ENCODE measurements around the gene NRTN.
"Not testable (repeated sequence)": the region's sequence is repeated elsewhere in the genome, so short reads cannot be mapped to it uniquely, and the experiment has no call there.

The NRTN gene

DNA sequence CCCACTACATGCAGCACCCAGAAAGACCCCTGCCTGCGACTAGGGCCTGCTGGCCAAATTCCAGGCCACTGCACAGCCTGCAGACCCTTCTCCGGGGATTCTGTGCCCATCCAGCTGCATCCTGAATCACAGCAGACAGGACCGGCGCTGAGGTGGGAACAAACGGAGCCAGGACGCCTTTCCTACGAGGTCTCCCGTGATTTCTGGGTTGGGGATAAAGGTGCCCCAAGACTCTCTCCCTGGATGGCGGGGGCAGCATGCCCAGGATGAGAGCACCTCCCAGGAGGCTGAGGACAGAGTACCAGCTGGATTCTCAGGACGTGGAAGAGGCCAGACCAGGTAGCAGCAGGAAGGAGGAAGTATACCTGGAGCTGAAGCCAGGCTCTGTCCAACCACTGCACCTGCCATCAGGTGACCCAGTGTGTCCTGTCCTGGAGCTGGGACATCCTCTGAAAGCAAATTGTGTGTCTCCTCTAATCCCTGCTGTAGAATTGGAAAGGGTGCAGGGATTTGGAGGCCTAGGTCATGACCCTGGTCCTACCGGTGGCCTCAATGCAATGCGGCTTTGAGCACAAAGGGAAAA is 68.8 kb downstream of the NRTN start:
- no peak for DNase-seq

GRCh38 chr19:5874496-5874895 is 69.6 kb downstream of the NRTN start:
- DNase-seq: not testable (repeated sequence)

DNA sequence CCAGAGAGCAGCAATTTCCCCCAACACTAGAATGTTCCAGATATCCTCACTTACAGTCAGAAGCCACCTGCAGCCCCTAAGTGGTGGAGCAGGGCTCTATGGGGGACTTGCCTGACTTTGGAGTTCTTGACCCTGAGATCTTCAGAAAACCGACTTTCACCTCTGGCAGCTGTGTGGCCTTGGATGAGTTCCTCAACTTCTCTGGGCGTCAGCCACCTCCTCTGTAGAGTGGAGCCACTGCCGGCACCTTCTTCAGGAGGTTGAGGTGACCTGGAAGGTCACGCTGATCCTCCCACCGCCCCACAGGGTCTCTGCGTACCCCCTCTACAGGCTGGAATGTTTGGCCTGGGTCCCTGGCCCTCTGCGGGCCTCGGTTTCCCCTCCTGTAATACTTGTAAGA is 72.6 kb downstream of the NRTN start:
- DNase-seq: no peak

DNA sequence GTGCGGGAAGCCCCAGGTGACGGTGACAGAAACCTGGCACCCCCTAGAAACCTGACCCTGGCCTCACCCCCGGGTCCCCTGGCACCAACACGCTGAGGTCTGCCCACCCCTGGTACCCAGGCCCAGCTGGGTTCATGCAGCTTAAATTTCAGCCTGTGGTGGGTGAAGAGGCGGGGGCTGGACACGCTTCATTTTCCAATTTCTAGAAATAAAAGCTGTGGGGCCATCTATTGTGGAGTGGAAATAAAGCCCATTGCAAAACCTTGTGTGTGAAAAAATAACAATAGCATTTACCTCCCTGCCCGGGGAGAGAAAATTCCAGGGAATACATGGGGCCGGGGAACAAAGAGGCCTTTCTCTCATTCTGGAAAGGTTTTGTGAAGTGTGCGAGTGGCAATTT is 73.0 kb downstream of the NRTN start:
- no peak for DNase-seq

Measured in NCI-H2081 (cell line).